Lung microvascular endothelial cell (primary cell): Measurements from ENCODE around the gene MGAM2. TPM values are rescaled to one million over a fixed set of nuclear protein-coding genes. Genes with fewer than 3 reads are reported as not detected.

ENCODE experiments used
- DNase-seq, 2 donors: peaks; one replicate each; pipeline versions ENCODE4 v3.0.0 to v3.0.0-alpha.2; 2010; ENCODE audit warnings: low read depth in 2 of 2
- total RNA-seq: library from RNA; depleted of rRNA; stranded (reverse); fragments of >200 nt; gene quantifications from 2 replicates; pipeline ENCODE4 v1.2.1, GENCODE V29; 2014

The MGAM2 gene
- total RNA-seq, 1 donor from 2014 or later, result not detected

DNA sequence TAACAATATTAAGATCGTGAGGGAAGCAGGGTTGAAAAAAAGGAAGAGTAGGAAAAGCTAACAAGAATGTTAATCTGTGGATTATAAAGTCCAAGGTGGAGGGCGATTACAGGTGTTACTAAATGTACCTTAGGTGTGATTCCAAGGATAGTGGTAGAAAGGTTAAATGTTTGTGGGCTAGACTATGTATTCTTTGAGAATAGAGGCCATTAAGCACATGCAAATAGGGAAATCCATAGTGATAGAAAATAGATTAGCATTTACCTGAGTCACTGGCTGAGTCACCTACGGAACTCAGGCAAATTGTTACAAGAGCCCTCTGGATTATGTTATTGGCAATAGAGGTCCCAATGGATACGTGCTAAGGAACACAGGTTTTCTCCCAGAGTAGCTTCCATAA lies 9.0 kb downstream of the MGAM2 start:
- no peak for DNase-seq

DNA sequence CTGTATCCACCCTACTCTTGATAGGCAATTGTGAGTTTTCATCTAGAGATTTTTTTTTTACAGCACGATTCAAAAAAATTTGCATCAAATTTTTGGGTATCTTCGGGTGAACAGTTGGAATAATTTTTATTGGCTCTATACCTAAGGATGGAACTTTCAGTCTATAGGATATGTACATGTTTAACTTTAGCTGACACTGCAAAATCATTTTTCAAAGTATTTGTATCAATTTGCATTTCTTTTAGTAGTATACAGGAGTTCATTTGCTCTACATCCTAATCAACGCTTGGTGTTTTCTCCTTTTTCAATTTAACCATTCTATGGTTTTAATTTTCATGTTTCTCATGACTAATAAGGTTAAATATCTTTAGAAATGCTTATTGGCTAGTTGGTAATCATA lies 11.7 kb downstream of the MGAM2 start:
- no peak for DNase-seq

DNA sequence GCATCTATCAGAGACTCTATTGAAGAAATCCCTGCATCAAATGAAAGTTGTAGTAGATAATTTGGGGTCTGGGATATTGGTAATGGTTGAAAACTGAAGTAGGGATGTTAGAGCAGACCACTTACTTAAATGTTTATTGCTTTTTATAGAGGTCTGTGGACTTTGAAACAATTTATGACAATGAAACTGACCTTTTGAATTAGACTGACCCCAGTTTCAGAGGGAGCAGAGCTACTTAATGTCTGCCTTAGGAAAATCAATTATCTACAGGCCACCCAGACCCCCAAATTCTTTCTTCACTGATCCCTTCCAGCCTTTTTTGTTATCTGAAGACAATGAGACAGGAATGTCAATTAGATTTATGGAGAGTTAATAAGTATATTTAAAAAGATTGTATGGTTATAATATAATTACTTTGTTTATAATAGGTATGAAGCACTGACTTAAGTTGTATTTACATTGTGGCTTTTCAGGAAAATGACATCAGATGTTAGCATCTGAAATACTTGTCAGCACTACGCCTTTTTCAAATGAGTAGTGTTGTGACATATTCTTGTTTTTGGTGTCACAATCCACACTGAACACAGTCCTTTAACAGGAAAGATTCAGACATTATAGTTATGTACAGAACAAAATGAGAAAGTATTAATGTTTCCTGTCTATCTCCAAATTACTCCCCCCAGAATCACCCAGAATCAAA lies 13.9 kb downstream of the MGAM2 start:
- DNase-seq, result no peak

DNA sequence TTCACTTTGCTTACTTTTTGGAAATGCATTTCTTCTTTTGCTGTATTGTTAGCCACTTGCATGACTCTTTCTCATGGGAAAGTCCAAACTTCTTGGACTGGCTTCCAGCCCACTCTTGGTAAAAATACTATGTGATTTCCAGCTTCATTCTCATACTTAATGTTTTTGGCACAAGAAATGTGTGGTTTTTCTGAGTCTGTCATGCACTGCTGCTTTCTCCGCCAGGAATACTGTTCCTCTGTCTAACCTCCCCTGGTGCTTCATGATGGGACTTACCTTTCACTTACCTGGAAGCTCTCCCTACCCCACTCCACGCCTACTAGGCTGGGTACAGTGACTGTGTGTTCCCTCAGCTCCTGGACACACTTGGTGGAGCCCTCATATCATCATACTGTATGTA lies 18.7 kb downstream of the MGAM2 start:
- no peak for DNase-seq

DNA sequence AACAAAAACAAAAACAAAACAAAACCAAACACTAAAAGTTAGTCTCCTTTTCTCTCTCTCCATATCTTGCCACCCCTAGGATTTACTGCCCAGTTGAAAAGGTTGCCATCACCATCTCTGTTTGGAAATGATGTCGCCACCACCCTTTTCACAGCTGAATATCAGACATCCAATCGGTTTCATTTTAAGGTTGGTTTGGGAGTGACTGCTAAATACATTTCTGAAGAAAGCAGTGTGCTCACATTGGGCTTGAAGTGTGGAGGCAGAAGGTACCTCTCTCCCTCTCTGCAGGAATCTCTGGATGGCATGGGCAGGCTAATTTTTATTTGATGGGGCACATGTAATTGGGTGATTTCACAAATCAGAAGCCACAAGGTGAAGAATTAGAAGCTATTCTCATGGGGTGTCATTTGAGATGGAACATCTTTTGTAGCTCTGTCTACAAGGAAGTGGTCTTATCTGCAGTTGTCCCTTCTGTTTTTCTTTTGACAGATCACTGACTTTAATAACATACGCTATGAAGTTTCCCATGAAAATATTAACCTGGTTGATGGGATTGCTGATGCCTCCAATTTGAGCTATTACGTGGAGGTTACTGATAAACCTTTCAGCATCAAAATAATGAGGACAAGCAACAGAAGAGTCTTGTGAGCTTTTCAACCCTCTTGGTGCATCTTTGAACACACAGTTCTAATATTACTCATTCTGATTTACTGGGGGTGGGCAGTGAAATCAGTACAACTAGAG lies 20.1 kb downstream of the MGAM2 start:
- no peak for DNase-seq

DNA sequence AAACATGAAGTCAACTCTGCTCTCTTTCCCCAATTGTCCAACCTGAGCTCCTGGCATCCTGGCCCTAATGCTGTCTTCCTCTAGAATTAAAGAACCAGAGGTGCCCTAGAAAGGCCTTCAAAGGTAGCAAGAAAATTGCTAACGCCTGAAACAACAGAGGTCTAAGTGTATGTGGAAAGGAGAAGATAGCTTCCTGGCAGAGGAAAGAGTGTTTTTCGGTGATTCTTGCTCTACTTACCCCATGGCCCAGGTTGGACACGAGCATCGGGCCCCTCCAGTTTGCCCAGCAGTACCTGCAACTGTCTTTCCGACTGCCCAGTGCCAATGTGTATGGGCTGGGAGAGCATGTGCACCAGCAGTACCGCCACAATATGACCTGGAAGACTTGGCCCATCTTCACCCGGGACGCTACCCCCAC lies 22.2 kb downstream of the MGAM2 start:
- DNase-seq, result no peak

DNA sequence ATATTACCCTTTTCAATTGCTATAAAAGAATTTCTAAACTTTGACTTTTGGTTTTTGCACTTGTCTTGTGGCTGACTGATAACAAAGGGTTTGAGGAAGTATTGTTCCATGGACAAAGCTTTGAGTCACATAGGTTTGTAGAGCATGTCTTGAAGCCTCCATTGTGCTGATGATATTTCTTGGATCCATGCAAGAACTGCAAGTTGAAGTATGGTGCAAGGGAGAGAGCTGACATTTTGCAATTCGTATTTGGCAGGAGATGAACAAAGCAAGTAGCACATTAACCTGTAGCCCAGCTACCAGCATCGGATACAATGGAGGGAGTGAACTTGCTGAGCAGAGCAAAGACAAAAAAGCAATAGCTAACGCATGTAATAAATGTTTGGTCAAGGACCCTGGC lies 23.4 kb downstream of the MGAM2 start:
- DNase-seq, result no peak

DNA sequence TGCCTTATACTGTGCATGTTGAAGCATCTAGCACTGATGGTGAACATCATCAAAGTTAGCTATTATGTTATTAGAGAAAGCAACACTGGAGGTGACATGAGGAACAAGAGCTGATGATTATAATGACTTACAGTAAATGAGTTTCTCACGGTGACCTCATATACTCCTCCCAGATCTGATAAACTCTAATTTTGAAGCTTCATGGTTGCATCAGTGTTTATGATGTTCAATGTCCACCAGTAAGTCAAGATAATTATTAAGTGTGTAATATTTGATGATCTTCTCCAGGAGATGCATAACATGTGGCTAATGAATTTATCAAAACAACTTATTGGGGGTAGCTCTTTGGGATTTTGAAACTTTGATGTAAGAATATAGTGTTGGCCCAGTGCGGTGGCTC lies 27.5 kb downstream of the MGAM2 start:
- DNase-seq, result no peak

DNA sequence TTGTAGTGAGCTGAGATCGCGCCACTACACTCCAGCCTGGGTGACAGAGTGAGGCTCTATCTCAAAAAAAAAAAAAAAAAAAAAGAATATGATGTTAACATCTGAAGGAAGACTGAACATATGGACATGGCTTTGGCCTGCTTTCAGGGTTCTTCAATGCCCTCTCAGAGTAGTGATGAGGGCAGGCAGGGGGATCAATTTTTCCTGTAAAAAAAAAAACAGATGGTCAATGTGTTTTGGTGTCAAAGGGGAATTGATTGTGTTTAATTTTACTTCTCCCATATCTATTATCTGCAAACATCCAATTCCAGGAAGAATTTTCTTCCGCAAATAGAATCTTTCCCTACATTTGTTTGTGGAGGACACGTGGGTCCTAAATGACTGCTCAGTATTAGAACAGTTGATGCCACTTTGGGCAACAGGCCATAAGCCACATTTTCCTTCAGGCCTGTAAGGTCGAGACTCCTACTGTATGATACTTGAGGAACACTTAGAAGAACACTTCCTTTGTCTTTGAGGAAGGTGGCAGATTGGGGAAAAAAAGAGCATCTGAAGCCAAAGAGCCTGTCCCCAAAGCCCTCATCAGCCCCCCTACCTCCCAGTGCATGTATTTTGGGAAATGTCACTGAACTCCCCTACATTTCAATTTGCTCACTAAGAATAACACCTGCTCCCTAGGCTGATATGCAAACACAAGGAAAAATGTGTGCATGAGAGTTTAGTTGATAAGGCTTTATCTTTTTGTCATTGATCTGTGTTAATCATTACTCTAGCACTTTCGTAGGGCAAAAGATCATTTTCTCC lies 28.3 kb downstream of the MGAM2 start:
- DNase-seq, result no peak

DNA sequence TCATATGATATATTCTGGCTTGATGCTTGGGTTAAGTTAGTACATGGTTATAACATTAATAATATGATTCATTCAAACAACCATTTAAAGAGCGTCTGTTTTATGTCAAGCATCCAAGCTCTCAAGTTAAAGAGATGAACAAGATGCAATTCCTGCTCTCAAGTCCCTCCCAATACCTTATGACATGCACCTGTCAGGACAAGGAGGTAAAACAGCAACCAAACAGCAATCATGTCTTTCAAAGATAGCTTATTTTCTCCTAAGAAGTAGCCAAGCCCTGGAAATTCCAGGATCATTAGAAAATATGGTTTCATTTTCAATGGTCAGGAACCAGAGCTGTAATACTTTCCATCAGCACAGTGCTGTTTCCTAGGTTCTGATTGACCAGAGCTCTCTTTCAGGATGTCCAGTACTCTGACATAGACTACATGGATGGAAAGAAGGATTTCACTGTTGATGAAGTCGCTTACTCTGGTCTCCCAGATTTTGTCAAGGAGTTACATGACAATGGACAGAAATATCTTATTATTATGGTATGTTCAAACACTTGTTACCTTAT lies 29.0 kb downstream of the MGAM2 start:
- no peak for DNase-seq

DNA sequence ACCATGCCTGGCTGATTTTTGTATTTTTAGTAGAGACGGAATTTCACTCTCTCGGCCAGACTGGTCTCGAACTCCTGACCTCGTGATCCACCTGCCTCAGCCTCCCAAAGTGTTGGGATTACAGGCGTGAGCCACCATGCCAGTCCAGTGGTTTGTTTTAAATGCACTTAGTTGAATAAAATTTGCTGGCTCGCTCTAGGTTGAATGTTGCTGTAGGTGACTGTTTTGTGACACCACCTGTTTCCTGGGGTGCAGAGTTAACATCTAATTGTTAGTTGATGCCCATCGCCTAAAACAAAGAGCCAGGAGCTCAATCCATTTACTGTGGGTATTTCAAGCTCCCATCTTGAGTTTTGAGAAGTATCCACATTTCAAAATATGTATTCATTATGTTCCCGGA lies 31.2 kb downstream of the MGAM2 start:
- DNase-seq, result no peak

DNA sequence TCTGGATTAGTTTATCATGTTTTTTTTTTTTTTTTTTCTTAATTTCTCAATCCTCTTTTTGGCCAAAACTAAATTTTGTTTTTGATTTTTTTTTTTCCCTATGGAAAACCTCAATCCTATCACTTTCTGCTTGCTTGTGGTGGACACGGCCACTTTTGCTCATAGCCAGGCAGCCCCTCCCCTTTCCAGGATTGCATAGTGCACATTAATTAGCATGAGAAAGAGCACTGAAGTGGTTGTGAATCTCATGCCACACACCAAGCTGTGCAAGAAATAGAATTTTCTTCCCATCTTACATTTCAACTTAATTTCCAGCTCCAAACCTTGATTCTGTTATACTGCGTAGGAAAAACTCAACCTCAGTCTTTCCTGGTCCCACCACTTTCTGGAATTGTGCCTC lies 34.6 kb downstream of the MGAM2 start:
- DNase-seq, result no peak

DNA sequence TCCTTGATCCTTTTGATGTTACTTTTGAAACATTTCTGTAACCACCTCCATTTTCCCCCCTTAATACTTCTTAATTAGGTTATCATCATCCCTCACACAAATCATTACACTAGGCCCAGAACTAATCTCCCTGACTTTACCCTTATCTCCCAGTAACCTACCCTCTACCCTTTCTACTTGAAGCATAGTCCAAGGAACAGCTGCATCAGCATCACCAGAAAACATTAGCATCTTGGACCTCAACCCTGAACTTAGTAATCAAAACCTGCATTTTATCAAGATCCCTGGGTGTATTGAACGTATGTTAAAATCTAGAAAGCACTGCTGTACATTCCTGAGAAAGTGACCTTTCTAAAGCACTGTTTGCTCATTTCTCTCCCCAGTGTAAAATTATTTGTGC lies 38.8 kb downstream of the MGAM2 start:
- DNase-seq, result no peak

DNA sequence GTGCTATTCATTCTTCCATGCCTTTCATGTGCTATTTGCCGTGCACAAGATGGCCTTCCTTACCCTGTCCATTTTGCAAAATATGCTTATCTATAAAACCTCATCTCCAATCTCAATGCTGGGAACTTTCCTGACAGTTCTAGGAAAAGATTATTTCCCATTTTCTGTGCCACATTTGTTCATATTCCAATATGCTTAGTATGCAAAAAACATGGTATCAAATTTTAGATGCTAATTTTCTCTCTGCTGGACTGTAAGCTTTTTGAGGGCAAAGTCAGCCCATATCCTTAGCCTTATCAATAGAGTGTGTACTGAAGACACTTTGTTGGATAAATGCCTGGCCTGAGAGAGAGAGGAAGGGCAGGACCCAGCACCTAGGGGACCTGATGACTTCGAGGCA lies 39.4 kb downstream of the MGAM2 start:
- DNase-seq, result no peak

DNA sequence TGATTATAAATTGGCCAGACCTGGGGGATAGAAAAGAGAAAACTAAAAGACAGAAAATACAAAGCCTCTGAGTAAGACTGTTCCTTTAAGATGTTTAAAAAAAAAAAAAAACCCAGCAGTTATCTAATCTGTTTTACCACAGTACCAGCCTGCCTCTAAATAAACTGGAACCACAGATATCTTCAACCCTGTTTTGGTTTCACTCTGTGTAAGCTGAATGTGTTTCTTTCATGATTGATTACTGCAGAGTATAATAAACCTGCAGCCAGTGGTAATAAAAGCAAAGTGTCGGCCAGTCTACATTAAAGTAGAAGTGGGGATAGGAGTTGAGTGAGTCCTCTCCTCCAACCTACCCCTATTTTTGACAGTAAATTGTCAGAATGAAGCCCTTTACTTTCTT lies 40.6 kb downstream of the MGAM2 start:
- no peak for DNase-seq

DNA sequence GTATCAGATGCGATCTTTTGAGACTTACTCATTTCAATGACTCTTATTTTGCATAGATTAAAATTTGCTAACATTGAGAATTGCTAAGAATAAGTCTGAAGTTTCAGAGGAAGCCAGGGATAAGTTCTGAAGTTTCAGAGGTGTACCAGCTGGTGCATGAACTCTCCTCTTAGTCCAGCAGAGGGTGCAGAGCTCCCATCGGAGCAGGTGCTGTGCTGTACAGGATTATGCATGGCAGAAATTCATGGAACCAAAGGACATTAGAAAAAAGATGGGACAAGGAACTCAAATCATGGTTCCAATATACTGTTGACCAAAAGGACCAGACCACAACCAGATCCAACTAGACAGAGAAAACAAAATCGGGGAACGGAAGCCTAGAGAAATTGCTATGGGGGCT lies 41.9 kb downstream of the MGAM2 start:
- DNase-seq, result no peak

DNA sequence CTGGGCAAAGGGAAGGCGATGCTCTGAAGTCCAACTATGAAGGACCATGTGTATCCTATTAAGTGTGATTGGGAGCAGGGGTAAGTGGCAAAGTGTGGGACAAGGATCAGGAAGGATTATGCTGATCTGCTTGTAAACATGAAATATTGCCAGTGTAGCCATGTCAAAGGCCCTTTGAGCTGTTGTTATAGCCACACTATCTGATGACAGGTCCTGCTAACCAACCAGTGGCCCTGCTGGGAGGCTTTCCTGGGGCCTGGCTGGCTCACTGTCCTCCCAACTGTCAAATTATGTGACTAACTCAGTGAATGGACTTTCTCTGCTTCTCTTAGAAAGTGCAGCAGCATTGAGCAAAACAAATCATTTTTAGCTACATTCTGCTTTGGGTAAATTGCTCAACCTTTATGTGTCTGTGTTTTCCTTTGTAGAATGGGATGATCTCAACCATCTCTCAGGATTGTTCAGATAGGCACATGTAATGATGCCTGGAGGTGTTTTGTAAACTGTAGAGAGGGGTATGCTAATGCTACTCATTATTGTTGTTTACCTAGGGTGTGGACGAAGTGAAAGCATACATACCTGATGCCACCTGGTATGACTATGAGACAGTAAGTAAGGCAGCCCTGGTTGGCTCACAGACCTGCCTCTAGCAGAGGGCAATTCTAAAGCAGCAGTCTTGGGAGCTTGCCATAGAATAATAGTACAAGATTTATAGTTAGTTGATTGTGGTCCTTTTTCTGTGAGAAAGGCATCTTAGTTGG lies 47.4 kb downstream of the MGAM2 start:
- no peak for DNase-seq

DNA sequence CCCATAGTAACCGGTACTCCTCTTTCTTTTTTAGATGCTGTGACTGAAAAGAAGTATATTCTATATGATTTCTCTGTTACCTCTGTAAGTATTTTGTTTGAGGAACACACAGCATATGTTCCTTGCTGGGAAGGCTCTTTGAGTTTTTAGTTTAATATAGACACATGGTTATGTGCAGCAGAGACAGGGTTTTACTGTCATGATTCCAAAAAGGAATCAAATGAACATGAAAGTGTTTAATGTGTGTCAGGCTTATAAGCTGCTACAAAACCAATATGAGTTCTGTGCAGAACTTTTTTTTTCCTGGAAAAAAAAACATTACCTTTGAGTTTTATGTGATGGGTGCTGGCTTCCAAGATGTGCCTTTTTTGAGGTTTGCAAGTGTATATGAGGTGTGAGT lies 50.4 kb downstream of the MGAM2 start:
- no peak for DNase-seq

DNA sequence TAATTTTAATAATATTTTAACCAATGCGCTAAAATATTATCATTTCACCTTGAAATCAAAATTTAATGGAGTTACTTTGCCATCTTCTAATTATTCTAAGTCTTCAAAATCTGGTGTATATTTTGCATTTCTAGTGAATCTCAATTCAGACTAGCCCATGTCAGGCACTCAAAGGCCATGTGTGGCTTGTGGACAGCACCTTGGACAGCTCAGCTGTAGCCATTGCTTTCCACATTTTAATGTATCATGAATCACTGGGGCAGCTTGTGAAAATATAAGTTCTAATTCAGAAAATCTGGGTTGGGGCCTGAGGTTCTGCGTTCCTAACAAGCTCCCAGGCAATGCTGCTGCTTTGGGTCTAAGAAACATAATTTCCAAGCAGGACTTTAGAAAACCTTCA lies 57.2 kb downstream of the MGAM2 start:
- DNase-seq, result no peak

DNA sequence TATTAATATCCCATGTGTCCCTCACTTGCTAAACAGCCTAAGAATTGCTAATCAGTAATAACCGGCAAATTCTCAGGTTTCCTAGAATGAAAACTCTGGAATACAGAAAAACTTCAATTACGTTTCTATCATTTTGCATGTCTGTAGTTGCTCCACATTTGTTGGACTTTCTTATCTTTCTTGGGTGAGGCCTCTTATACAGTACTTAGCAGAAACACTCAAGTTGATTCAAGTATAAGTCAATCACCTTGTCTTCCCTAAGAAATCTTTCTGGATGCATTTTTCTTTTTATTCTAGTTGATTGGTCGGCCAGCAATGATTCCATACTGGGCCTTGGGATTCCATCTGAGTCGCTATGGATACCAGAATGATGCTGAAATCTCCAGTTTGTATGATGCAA lies 61.4 kb downstream of the MGAM2 start:
- no peak for DNase-seq

DNA sequence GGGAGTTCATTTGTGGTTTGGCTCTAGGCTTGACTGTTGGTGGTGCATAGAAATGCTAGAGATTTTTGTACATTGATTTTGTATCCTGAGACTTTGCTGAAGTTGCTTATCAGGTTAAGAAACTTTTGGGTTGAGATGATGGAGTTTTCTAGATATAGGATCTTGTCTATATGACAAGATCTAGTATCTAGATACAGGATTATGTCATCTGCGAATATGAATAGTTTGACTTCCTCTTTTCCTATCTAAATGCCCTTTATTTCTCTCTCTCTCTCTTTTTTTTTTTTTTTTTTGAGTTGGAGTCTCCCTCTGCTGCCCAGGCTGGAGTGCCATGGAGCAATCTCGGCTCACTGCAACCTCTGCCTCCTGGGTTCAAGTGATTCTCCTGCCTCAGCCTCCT lies 62.9 kb downstream of the MGAM2 start:
- no peak for DNase-seq

DNA sequence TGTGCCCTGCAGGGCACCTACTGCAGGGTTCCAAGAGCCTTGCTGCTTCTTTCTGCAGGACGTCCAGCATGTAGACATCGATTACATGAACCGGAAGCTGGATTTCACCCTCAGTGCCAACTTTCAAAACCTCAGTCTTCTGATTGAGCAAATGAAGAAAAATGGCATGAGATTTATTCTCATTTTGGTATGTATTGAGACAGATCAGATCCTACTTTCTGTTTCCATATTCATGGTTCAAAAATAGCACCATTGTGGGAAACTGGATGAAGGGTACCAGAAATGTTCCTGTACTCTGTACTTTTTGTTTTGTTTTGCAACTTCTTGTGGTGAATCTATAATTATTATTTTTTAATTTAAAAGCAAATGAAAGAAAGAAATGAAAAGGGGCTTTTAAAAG lies 64.1 kb downstream of the MGAM2 start:
- DNase-seq, result no peak
